MCF 10A (cell line): Measurements from ENCODE around the gene NR5A1. TPM values are rescaled to one million over a fixed set of nuclear protein-coding genes. Genes with fewer than 3 reads are reported as not detected.

Experiments used
- BruUV-seq: library from RNA; stranded (reverse); fragments of 400-500 nt; replicated peaks from 2 replicates; lab custom pipeline; 2021; lab: Mats Ljungman, UMichigan
- CTCF ChIA-PET: fragments of 300-600 bp; sonication (Branson Sonifier 250); formaldehyde crosslinking; extraction: SDS; loops from one replicate; lab custom pipeline; 2021; ENCODE audit warnings: antibody characterized with exemption, inconsistent platforms; lab: Yijun Ruan, JAX
- POLR2A ChIA-PET: fragments of 300-600, 350-650 bp; sonication (Branson Sonifier 250); formaldehyde crosslinking; extraction: SDS; loops from one replicate; lab custom pipeline; 2020; ENCODE audit warnings: antibody characterized with exemption, inconsistent platforms; lab: Yijun Ruan, JAX
- DNase-seq: peaks from one replicate; pipeline ENCODE4 v3.0.0-alpha.2; 2018; ENCODE audit not compliant: unreplicated experiment
- H3K27ac Mint-ChIP-seq: one replicate; pipeline ENCODE4 v1.8.0; 2022; ENCODE audit warnings: mild to moderate bottlenecking, low read depth, mixed read lengths; ENCODE audit not compliant: unreplicated experiment
- H3K27me3 Mint-ChIP-seq: one replicate; pipeline ENCODE4 v1.8.0; 2022; ENCODE audit warnings: mixed read lengths; ENCODE audit not compliant: insufficient read depth, unreplicated experiment
- H3K36me3 Mint-ChIP-seq: one replicate; pipeline ENCODE4 v1.8.0; 2022; ENCODE audit warnings: mild to moderate bottlenecking, moderate library complexity, mixed read lengths; ENCODE audit not compliant: insufficient read depth, unreplicated experiment
- H3K4me1 Mint-ChIP-seq: one replicate; pipeline ENCODE4 v1.8.0; 2022; ENCODE audit warnings: mixed read lengths; ENCODE audit not compliant: insufficient read depth, unreplicated experiment
- H3K4me3 Mint-ChIP-seq: one replicate; pipeline ENCODE4 v1.8.0; 2022; ENCODE audit warnings: mild to moderate bottlenecking, moderate library complexity, mixed read lengths; ENCODE audit not compliant: unreplicated experiment
- H3K9me3 Mint-ChIP-seq: one replicate; pipeline ENCODE4 v1.8.0; 2022; ENCODE audit warnings: mixed read lengths; ENCODE audit not compliant: unreplicated experiment
- intact Hi-C: fragments of 100-400 bp; cut with micrococcal nuclease; formaldehyde crosslinking; loops from 2 replicates; pipeline ENCODE4 v1.14.1; 2022
- total RNA-seq: library from RNA; stranded (reverse); gene quantifications from 2 replicates; pipeline ENCODE4 v1.2.3, GENCODE V29; 2022
- TF ChIP-seq, protein P1 (sequence below): fragments of 200-600 bp; IDR thresholded peaks from one replicate; pipeline ENCODE4 v1.8.0; 2022; ENCODE audit warnings: antibody characterized with exemption, mild to moderate bottlenecking; ENCODE audit not compliant: unreplicated experiment

The NR5A1 gene
- total RNA-seq, 1 experiment from 2014 or later, result not detected

DNA sequence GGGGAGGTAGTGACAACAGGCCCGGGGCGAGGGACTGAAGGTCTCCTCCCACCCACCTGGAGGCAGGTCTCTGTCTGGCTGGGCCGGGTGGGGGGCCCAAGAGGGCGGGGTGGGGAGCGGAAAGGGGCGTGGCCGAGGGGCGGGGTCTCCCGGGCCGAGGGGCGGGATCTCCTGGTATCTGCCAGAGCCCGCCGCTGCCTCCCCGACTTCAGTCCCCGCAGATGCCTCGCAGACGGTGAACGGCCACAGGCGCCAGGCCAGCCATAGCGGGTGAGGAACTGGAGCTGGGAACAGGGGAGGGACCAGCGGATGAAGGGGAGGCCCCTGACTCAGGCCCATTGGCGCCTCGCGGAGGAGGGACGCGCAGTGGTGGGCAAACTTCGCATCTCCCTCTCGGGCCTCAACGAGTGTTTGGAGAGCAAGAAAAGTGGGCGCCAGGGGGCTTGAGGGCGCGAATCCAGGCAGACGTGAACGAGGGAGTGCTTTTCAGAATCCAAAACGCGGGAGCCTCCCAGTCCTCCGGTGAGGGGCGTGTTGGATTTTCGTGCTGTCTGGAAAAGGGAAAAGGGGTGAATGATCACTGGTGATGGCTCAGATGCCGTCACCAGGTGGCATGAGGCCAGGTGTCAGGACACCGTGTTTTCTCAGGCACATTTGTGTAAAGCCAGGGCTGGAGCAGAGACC, 56.8 kb downstream of the NR5A1 start, which contains the start of gene ADGRD2:
Gene ADGRD2 (plus strand): TSS at position 211 of the 684 bp plus-strand sequence. CDS start 1,216 bp downstream, outside the sequence.
- Mint-ChIP-seq H3K36me3 (no peaks in the 10 kb centered on the region), H3K27ac (no peak within 1 kb of the TSS), H3K4me1 (peaks cover 5% of the 10 kb centered on the region), H3K27me3 (no peaks in the 10 kb centered on the region), H3K4me3 (no peak within 1 kb of the TSS), H3K9me3 (no peaks in the 10 kb centered on the region)
- ChIA-PET POLR2A (no interaction called here), CTCF (interaction anchor here (0.6 kb wide), 1 partner anchor 167 kb away, joined by 4 read pairs; no protein-coding TSS in a partner anchor)
- intact Hi-C loops, result no loop called here
- DNase-seq, result no peak
- no TSS peak for BruUV-seq
- TF ChIP-seq, protein P1, sequence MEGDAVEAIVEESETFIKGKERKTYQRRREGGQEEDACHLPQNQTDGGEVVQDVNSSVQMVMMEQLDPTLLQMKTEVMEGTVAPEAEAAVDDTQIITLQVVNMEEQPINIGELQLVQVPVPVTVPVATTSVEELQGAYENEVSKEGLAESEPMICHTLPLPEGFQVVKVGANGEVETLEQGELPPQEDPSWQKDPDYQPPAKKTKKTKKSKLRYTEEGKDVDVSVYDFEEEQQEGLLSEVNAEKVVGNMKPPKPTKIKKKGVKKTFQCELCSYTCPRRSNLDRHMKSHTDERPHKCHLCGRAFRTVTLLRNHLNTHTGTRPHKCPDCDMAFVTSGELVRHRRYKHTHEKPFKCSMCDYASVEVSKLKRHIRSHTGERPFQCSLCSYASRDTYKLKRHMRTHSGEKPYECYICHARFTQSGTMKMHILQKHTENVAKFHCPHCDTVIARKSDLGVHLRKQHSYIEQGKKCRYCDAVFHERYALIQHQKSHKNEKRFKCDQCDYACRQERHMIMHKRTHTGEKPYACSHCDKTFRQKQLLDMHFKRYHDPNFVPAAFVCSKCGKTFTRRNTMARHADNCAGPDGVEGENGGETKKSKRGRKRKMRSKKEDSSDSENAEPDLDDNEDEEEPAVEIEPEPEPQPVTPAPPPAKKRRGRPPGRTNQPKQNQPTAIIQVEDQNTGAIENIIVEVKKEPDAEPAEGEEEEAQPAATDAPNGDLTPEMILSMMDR, result no peak

DNA sequence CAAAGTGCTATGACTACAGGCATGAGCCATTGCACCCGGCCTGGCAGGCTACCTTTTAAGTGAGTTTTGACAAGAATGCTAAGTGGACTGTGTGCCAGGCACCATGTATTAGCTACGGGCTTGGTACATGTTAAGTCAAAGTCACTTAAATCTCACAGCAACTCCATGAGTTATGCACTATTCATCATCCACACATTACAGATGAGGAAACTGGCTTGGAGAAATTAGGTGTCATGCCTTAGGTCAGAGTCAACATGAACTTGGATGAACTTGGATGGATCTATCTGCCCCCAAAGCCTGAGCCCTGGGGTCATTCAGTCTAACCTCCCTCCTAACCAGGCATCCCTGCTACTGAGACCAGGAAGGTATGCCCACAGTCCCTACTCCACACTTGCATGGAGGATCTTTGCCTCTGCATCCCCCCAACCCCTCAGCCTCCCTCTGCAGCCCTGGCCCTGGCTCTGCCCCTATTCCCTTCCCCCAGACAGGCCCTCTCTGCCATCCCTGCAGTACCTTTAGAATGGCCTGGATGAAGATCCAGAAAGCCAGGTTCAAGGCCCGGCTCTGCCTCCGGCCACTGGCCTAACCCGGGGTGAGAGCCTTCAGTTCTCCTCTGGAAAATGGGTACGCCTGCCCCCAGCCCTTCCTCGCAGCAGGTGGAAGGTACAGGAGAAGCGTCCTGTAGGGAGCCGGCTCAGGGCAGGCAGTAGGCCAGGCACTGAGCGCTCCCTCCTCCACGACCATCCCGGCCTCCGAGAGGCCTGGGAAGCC, 57.6 kb downstream of the NR5A1 start:
- TF ChIP-seq, protein P1, result no peak
- Mint-ChIP-seq H3K9me3 (no peaks in the 10 kb centered on the region), H3K4me1 (peaks cover 5% of the 10 kb centered on the region), H3K27ac (no peak overlapping the region), H3K4me3 (no peak overlapping the region), H3K27me3 (no peaks in the 10 kb centered on the region), H3K36me3 (no peaks in the 10 kb centered on the region)
- intact Hi-C loops, result no loop called here
- BruUV-seq, result no TSS peak
- no peak for DNase-seq
- CTCF ChIA-PET, result interaction anchor here (0.9 to 1.2 kb wide), 3 partner anchors 10 to 17 kb away, joined by 3 to 4 read pairs (median 3); no protein-coding TSS in a partner anchor
- POLR2A ChIA-PET, result interaction anchor here (0.6 kb wide), 1 partner anchor 13 kb away, joined by 3 read pairs; no protein-coding TSS in a partner anchor

DNA sequence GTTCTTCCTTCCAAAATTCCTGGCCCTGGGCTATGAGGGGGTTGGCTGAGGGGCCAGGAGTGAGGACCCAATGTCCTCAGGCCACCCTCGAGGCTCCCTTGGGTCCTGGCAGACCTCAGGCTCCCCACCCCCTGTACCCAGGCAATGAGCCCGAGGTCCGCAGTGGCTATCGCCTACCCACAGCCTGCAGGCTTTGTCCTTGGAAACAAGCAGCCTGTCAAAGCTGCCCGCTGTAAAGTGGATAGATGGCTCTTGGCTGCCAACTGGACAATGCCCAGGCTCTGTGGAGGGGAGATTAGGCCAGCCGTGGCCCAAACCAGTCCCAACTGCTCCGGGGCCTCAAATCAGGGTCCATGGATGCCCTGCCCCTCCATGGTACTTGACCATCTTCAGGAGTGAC, 59.2 kb downstream of the NR5A1 start:
- BruUV-seq, result no TSS peak
- intact Hi-C loops, result no loop called here
- Mint-ChIP-seq H3K4me1 (peaks cover 5% of the 10 kb centered on the region), H3K4me3 (no peak overlapping the region), H3K27ac (no peak overlapping the region), H3K27me3 (no peaks in the 10 kb centered on the region), H3K36me3 (no peaks in the 10 kb centered on the region), H3K9me3 (no peaks in the 10 kb centered on the region)
- TF ChIP-seq, protein P1, result no peak
- no peak for DNase-seq
- ChIA-PET POLR2A (no interaction called here), CTCF (interaction anchor here (0.6 to 1.1 kb wide), 4 partner anchors 29 to 104 kb away, joined by 3 to 4 read pairs (median 3); no protein-coding TSS in a partner anchor)

DNA sequence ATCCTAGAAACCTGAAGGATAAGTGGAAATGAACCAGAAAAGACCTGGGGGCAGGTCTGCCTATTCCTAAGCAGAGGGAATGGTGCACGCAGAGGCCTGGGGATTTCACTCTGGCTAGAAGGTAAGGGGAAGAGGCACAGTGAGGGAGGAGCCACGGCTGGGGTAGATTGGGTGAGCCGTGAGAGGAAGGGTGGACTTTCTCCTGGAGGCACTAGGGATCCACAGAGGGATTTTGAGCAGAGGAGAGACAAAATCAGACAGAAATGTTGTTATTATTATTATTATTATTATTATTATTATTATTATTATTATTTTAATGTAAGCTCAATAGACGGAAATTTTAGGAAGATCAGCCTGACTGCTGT, 59.9 kb downstream of the NR5A1 start:
- Mint-ChIP-seq H3K36me3 (no peaks in the 10 kb centered on the region), H3K27me3 (no peaks in the 10 kb centered on the region), H3K27ac (no peak overlapping the region), H3K4me1 (peaks cover 5% of the 10 kb centered on the region), H3K4me3 (no peak overlapping the region), H3K9me3 (no peaks in the 10 kb centered on the region)
- CTCF ChIA-PET, result interaction anchor here (0.6 to 1.1 kb wide), 4 partner anchors 28 to 104 kb away, joined by 3 to 4 read pairs (median 3); no protein-coding TSS in a partner anchor
- no peak for DNase-seq
- intact Hi-C loops, result no loop called here
- BruUV-seq, result no TSS peak
- POLR2A ChIA-PET, result no interaction called here
- TF ChIP-seq, protein P1, result no peak
